ENCODE measurements around the gene CDPF1. TPM values are rescaled to one million over a fixed set of nuclear protein-coding genes. Genes with fewer than 3 reads are reported as not detected.

Gene CDPF1
- total and polyA plus RNA-seq, 2 donors (not counting 1 experiment from before 2014, with no cell fraction given), result 9.8 to 15.4 TPM

DNA sequence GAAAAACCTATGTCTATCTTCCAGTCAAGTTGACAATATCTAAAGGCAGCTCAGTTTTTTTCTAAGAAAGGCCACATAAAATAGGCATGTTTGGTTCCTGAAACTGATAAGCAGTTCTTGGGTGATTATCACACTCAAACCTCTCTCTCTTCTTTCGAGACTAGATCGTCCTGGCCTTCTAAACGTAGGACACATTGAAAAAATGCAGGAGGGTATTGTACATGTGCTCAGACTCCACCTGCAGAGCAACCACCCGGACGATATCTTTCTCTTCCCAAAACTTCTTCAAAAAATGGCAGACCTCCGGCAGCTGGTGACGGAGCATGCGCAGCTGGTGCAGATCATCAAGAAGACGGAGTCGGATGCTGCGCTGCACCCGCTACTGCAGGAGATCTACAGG is 15.1 kb downstream of the CDPF1 start:
- no peak overlapping the region for H3K4me2 ChIP-seq (replicated peaks; ENCODE audit: low read depth, low read length, poor library complexity, severe bottlenecking)

DNA sequence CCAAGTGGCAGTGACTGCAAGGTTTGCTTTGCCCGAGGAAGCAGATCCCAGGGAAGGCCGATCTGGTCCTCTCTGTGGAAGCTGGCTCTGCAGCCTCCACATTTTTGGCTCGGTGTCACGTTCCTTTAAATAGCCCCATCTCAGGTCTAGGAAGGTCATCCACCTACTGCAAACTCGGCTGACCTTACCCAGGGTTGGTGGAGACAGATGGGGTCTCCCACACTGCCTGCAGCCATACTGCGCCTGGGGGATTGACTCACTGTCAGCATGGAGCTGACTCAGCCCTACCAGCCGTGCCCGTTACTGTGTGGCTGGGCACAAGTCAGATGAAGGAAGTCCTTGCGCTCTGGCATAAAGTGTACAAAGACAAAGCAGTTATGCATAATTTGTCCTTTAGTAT is 16.9 kb downstream of the CDPF1 start:
- no peak overlapping the region for H2AFZ ChIP-seq (ENCODE audit: insufficient read depth, low read depth, low read length, poor library complexity, severe bottlenecking)
- ChIA-PET POLR2A (no interaction called here), CTCF (no interaction called here)
- Mint-ChIP-seq H3K4me1 (peaks cover under 1% of the 10 kb centered on the region), H3K27ac (no peak overlapping the region), H3K9me3 (ENCODE audit: insufficient read depth) (no peaks in the 10 kb centered on the region), H3K4me3 (no peak overlapping the region), H3K27me3 (no peaks in the 10 kb centered on the region)
- DNase-seq (no peak), ATAC-seq (ENCODE audit: low read depth) (no peak)
- no peaks in the 10 kb centered on the region for H3K9me3 ChIP-seq (ENCODE audit: control extremely low read depth in 1 of 3, control insufficient read depth in 2 of 3, insufficient read depth in 1 of 3, low read length in 2 of 3)
- TF ChIP-seq EZH2 (IDR thresholded peaks at IDR 0.05; ENCODE audit: borderline replicate concordance, insufficient read depth, low read depth, low read length, poor library complexity, severe bottlenecking), result no peak
- TF ChIP-seq, protein P1, sequence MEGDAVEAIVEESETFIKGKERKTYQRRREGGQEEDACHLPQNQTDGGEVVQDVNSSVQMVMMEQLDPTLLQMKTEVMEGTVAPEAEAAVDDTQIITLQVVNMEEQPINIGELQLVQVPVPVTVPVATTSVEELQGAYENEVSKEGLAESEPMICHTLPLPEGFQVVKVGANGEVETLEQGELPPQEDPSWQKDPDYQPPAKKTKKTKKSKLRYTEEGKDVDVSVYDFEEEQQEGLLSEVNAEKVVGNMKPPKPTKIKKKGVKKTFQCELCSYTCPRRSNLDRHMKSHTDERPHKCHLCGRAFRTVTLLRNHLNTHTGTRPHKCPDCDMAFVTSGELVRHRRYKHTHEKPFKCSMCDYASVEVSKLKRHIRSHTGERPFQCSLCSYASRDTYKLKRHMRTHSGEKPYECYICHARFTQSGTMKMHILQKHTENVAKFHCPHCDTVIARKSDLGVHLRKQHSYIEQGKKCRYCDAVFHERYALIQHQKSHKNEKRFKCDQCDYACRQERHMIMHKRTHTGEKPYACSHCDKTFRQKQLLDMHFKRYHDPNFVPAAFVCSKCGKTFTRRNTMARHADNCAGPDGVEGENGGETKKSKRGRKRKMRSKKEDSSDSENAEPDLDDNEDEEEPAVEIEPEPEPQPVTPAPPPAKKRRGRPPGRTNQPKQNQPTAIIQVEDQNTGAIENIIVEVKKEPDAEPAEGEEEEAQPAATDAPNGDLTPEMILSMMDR (IDR thresholded peaks at IDR 0.05), result no peak
- no peaks in the 10 kb centered on the region for H3K79me2 ChIP-seq (ENCODE audit: control insufficient read depth, insufficient read depth, low read length)
- 51% methylated on average over 7 of the region's 9 CpGs for WGBS (ENCODE audit: insufficient coverage)
- no peak overlapping the region for H3K4me3 ChIP-seq (ENCODE audit: control extremely low read depth in 1 of 5, extremely low read depth in 1 of 5, insufficient read depth in 1 of 5, low read depth in 2 of 5, low read length in 4 of 5)
- no peaks in the 10 kb centered on the region for H4K20me1 ChIP-seq (ENCODE audit: control insufficient read depth, insufficient read depth, low read length, poor library complexity, severe bottlenecking)
- intact Hi-C loops (cut with micrococcal nuclease), result no loop called here
- no peaks in the 10 kb centered on the region for H3K27me3 ChIP-seq (replicated peaks in 1 of 4; ENCODE audit: control extremely low read depth in 1 of 4, control insufficient read depth in 3 of 4, insufficient read depth in 4 of 4, low read length in 3 of 4)
- no peak overlapping the region for H3K27ac ChIP-seq (ENCODE audit: low read length in 2 of 2)
- H3K36me3 ChIP-seq (replicated peaks in 1 of 2; ENCODE audit: control extremely low read depth in 1 of 2, control insufficient read depth in 1 of 2, extremely low read depth in 1 of 2, insufficient read depth in 2 of 2, low read length in 1 of 2), result peaks cover 0 to 7% of the 10 kb centered on the region in 2 experiments
- H3K4me1 ChIP-seq (ENCODE audit: control insufficient read depth in 2 of 2, insufficient read depth in 2 of 2, low read length in 2 of 2), result no peaks in the 10 kb centered on the region
- H3K4me2 ChIP-seq (replicated peaks; ENCODE audit: low read depth, low read length, poor library complexity, severe bottlenecking), result no peak overlapping the region
- no peak overlapping the region for H3K9ac ChIP-seq (ENCODE audit: low read length)

More for the DNA sequence above, 15.1 kb downstream of the CDPF1 start:
- Mint-ChIP-seq H3K4me3 (no peak overlapping the region), H3K9me3 (ENCODE audit: insufficient read depth) (no peaks in the 10 kb centered on the region), H3K27ac (no peak overlapping the region), H3K4me1 (peaks cover 11% of the 10 kb centered on the region), H3K27me3 (no peaks in the 10 kb centered on the region)
- DNase-seq (no peak), ATAC-seq (ENCODE audit: low read depth) (no peak)
- TF ChIP-seq EZH2 (IDR thresholded peaks at IDR 0.05; ENCODE audit: borderline replicate concordance, insufficient read depth, low read depth, low read length, poor library complexity, severe bottlenecking), result no peak
- TF ChIP-seq, protein P1 (IDR thresholded peaks at IDR 0.05), result no peak
- H3K9me3 ChIP-seq (ENCODE audit: control extremely low read depth in 1 of 3, control insufficient read depth in 2 of 3, insufficient read depth in 1 of 3, low read length in 2 of 3), result no peaks in the 10 kb centered on the region
- peaks cover 0 to 7% of the 10 kb centered on the region in 2 experiments for H3K36me3 ChIP-seq (replicated peaks in 1 of 2; ENCODE audit: control extremely low read depth in 1 of 2, control insufficient read depth in 1 of 2, extremely low read depth in 1 of 2, insufficient read depth in 2 of 2, low read length in 1 of 2)
- intact Hi-C loops (cut with micrococcal nuclease), result no loop called here
- H3K9ac ChIP-seq (ENCODE audit: low read length), result no peak overlapping the region
- ChIA-PET CTCF (interaction anchor here (1.2 to 1.9 kb wide), 2 partner anchors 8 to 82 kb away, joined by 3 to 4 read pairs; no protein-coding TSS in a partner anchor), POLR2A (no interaction called here)
- no peak overlapping the region for H3K27ac ChIP-seq (ENCODE audit: low read length in 2 of 2)
- H3K4me1 ChIP-seq (ENCODE audit: control insufficient read depth in 2 of 2, insufficient read depth in 2 of 2, low read length in 2 of 2), result peaks cover 9 to 12% of the 10 kb centered on the region in 2 donors
- no peaks in the 10 kb centered on the region for H3K79me2 ChIP-seq (ENCODE audit: control insufficient read depth, insufficient read depth, low read length)
- H3K4me3 ChIP-seq (ENCODE audit: control extremely low read depth in 1 of 5, extremely low read depth in 1 of 5, insufficient read depth in 1 of 5, low read depth in 2 of 5, low read length in 4 of 5), result no peak overlapping the region
- H3K27me3 ChIP-seq (replicated peaks in 1 of 4; ENCODE audit: control extremely low read depth in 1 of 4, control insufficient read depth in 3 of 4, insufficient read depth in 4 of 4, low read length in 3 of 4), result no peaks in the 10 kb centered on the region
- WGBS (ENCODE audit: insufficient coverage), result 100% methylated on average over 9 of the region's 12 CpGs
- H2AFZ ChIP-seq (ENCODE audit: insufficient read depth, low read depth, low read length, poor library complexity, severe bottlenecking), result no peak overlapping the region
- H4K20me1 ChIP-seq (ENCODE audit: control insufficient read depth, insufficient read depth, low read length, poor library complexity, severe bottlenecking), result no peaks in the 10 kb centered on the region
